PC-3 (cell line): Measurements from ENCODE around the gene DHX16. TPM values are rescaled to one million over a fixed set of nuclear protein-coding genes. Genes with fewer than 3 reads are reported as not detected.

Experiments used
- ATAC-seq: fragments of 200-7000 bp; cut with Tn5 transposase; 2 replicates; pipeline ENCODE4 v1.9.1; 2020; ENCODE audit warnings: mild to moderate bottlenecking, moderate library complexity
- BruUV-seq: library from RNA; stranded (reverse); fragments of 400-500 nt; replicated peaks from 2 replicates; lab custom pipeline; 2021; lab: Mats Ljungman, UMichigan
- CTCF ChIA-PET: fragments of 300-600 bp; sonication (Branson Sonifier 250); formaldehyde crosslinking; loops from one replicate; lab custom pipeline; 2022; ENCODE audit warnings: antibody characterized with exemption; lab: Charles Lee
- POLR2A ChIA-PET: fragments of 300-600 bp; sonication (Branson Sonifier 250); formaldehyde crosslinking; loops from one replicate; lab custom pipeline; 2022; ENCODE audit warnings: antibody characterized with exemption; ENCODE audit not compliant: unreplicated experiment; lab: Charles Lee
- DNase-seq: peaks from one replicate; pipeline ENCODE4 v3.0.0-alpha.2; 2015
- H2AFZ ChIP-seq: fragments of 300-600 bp; sonication (generic); 2 replicates; pipeline ENCODE4 v1.6.0; 2016; ENCODE audit warnings: antibody characterized with exemption, low read length
- H3F3A ChIP-seq: fragments of 300-600 bp; sonication (generic); one replicate; pipeline ENCODE4 v1.6.0; 2017; ENCODE audit warnings: antibody characterized with exemption, low read length, control low read depth, mild to moderate bottlenecking; ENCODE audit not compliant: unreplicated experiment
- H3K27ac ChIP-seq: fragments of 300-600 bp; sonication (generic); 2 replicates; pipeline ENCODE4 v1.5.1; 2016; ENCODE audit warnings: mild to moderate bottlenecking, low read length
- H3K27me3 ChIP-seq: fragments of 300-600 bp; sonication (generic); 2 replicates; pipeline ENCODE4 v1.6.1; 2016; ENCODE audit warnings: low read length, mixed read lengths
- H3K36me3 ChIP-seq: fragments of 300-600 bp; sonication (generic); 2 replicates; pipeline ENCODE4 v1.6.1; 2016; ENCODE audit warnings: low read depth, mixed run types, low read length, mixed read lengths
- H3K4me1 ChIP-seq: fragments of 300-600 bp; sonication (generic); 2 replicates; pipeline ENCODE4 v1.5.1; 2016; ENCODE audit warnings: low read length; ENCODE audit not compliant: insufficient read depth
- H3K4me2 ChIP-seq: fragments of 300-600 bp; sonication (generic); 2 replicates; pipeline ENCODE4 v1.6.0; 2016; ENCODE audit warnings: low read length
- H3K4me3 ChIP-seq: fragments of 300-600 bp; sonication (generic); 2 replicates; pipeline ENCODE4 v1.5.1; 2016; ENCODE audit warnings: mild to moderate bottlenecking, low read length, mixed read lengths
- H3K79me2 ChIP-seq: fragments of 300-600 bp; sonication (generic); 2 replicates; pipeline ENCODE4 v1.6.1; 2017; ENCODE audit warnings: low read length, mixed read lengths
- H3K9ac ChIP-seq: fragments of 300-600 bp; sonication (generic); 2 replicates; pipeline ENCODE4 v1.6.0; 2016; ENCODE audit warnings: mild to moderate bottlenecking, low read length
- H3K9me2 ChIP-seq: fragments of 300-600 bp; sonication (generic); replicated peaks from 2 replicates; pipeline ENCODE4 v1.6.1; 2016; ENCODE audit warnings: mixed run types, low read length, mixed read lengths
- H3K9me3 ChIP-seq: fragments of 300-600 bp; sonication (generic); 2 replicates; pipeline ENCODE4 v1.6.1; 2016; ENCODE audit warnings: low read length, mixed read lengths
- H4K20me1 ChIP-seq: fragments of 300-600 bp; sonication (generic); 2 replicates; pipeline ENCODE4 v1.6.1; 2016; ENCODE audit warnings: low read length, mixed read lengths
- CTCF ChIP-seq: fragments of 300-600 bp; sonication (generic); conservative IDR thresholded peaks from 2 replicates; pipeline ENCODE4 v1.5.1; 2017; ENCODE audit warnings: antibody characterized with exemption, low read depth, mild to moderate bottlenecking, low read length
- EZH2 ChIP-seq: fragments of 300-600 bp; sonication (generic); IDR thresholded peaks from one replicate; pipeline ENCODE4 v1.6.1; 2017; ENCODE audit warnings: antibody characterized with exemption, mild to moderate bottlenecking, low read length; ENCODE audit not compliant: unreplicated experiment
- EZH2phosphoT487 ChIP-seq: fragments of 300-600 bp; sonication (generic); IDR thresholded peaks from 2 replicates; pipeline ENCODE4 v1.6.1; 2018; ENCODE audit warnings: mild to moderate bottlenecking, antibody characterized with exemption, low read length, borderline replicate concordance
- intact Hi-C: fragments of 100-400 bp; cut with micrococcal nuclease; formaldehyde crosslinking; loops from 2 replicates; pipeline ENCODE4 v1.9.0; 2023
- total RNA-seq: library from RNA; depleted of rRNA; stranded (reverse); fragments of >200 nt; gene quantifications from 2 replicates; pipeline ENCODE4 v1.2.3, GENCODE V29; 2014

The DHX16 gene
- total RNA-seq, 1 experiment from 2014 or later = 50.0 TPM

GRCh38 chr6:30619561-30619960 lies 53.2 kb downstream of the DHX16 start:
- Histone ChIP-seq H3K9ac (no peak overlapping the region), H3K27me3 (no peaks in the 10 kb centered on the region), H3F3A (peaks cover 19% of the 10 kb centered on the region), H3K9me2 (no peaks in the 10 kb centered on the region), H3K79me2 (peaks cover 42% of the 10 kb centered on the region), H3K4me3 (no peak overlapping the region), H3K4me2 (no peak overlapping the region), H3K36me3 (peaks cover 26% of the 10 kb centered on the region), H2AFZ (no peak overlapping the region), H4K20me1 (peaks cover 10% of the 10 kb centered on the region), H3K4me1 (peaks cover 19% of the 10 kb centered on the region), H3K27ac (no peak overlapping the region), H3K9me3 (no peaks in the 10 kb centered on the region)
- ChIA-PET CTCF (no interaction called here), POLR2A (no interaction called here)
- DNase-seq (no peak), ATAC-seq (no peak)
- intact Hi-C loops = no loop called here
- TF ChIP-seq EZH2phosphoT487 (no peak), CTCF (no peak), EZH2 (no peak)
- no TSS peak for BruUV-seq

- H2AFZ ChIP-seq = peak overlapping the region; percentile 82
- peaks cover 25% of the 10 kb centered on the region for H3F3A ChIP-seq
- H4K20me1 ChIP-seq = peaks cover 22% of the 10 kb centered on the region
- H3K4me1 ChIP-seq = peaks cover 31% of the 10 kb centered on the region
- H3K4me3 ChIP-seq = peak overlapping the region; percentile 78
- H3K4me2 ChIP-seq = peak overlapping the region; percentile 90
- H3K27ac ChIP-seq = peak overlapping the region; percentile 92
- BruUV-seq = no TSS peak
- intact Hi-C loops = no loop called here
- peak overlapping the region; percentile 99 for H3K9ac ChIP-seq
- ChIA-PET POLR2A (interaction anchor here (0.5 to 0.9 kb wide), 2 partner anchors 69 to 99 kb away, joined by 3 to 4 read pairs; partner anchors contain the start of gene MDC1), CTCF (interaction anchor here (0.9 kb wide), 1 partner anchor 54 kb away, joined by 3 read pairs; the partner anchor contains the start of gene DHX16)
- DNase-seq = peak; percentile 24
- no peaks in the 10 kb centered on the region for H3K27me3 ChIP-seq
- TF ChIP-seq EZH2 (no peak), EZH2phosphoT487 (no peak), CTCF (no peak)
- no peak for ATAC-seq
- H3K9me3 ChIP-seq = no peaks in the 10 kb centered on the region
- H3K79me2 ChIP-seq = peaks cover 52% of the 10 kb centered on the region
- no peaks in the 10 kb centered on the region for H3K9me2 ChIP-seq
- H3K36me3 ChIP-seq = peaks cover 22% of the 10 kb centered on the region
Observed at GRCh38 chr6:30618270-30618797, 54.5 kb downstream of the DHX16 start.
